GM23248 (cell line): ENCODE results near the gene PROCR. TPM values are rescaled to one million over a fixed set of nuclear protein-coding genes. Genes with fewer than 3 reads are reported as not detected.
"Not testable (repeated sequence)": the region's sequence is repeated elsewhere in the genome, so short reads cannot be mapped to it uniquely, and the experiment has no call there.

Source experiments
- DNase-seq: peaks from one replicate; pipeline ENCODE4 v3.0.0-alpha.2; 2015
- H2AFZ ChIP-seq: fragments of 200-600 bp; sonication (generic); 2 replicates; pipeline ENCODE4 v1.6.1; 2016; ENCODE audit warnings: antibody characterized with exemption
- H3F3A ChIP-seq: fragments of 200-600 bp; sonication (generic); 2 replicates; pipeline ENCODE4 v1.6.1; 2016; ENCODE audit warnings: mild to moderate bottlenecking, antibody characterized with exemption, mixed run types; ENCODE audit not compliant: insufficient read depth
- H3K27ac ChIP-seq: fragments of 200-600 bp; sonication (generic); 2 replicates; pipeline ENCODE4 v1.5.1; 2016; ENCODE audit warnings: mild to moderate bottlenecking
- H3K27me3 ChIP-seq: fragments of 200-600 bp; sonication (generic); replicated peaks from 2 replicates; pipeline ENCODE4 v1.6.1; 2016; ENCODE audit warnings: mild to moderate bottlenecking; ENCODE audit not compliant: insufficient read depth
- H3K36me3 ChIP-seq: fragments of 200-600 bp; sonication (generic); 2 replicates; pipeline ENCODE4 v1.6.1; 2016; ENCODE audit warnings: low read depth, mild to moderate bottlenecking
- H3K4me1 ChIP-seq: fragments of 200-600 bp; sonication (generic); 2 replicates; pipeline ENCODE4 v1.6.1; 2016; ENCODE audit warnings: mild to moderate bottlenecking; ENCODE audit not compliant: insufficient read depth
- H3K4me2 ChIP-seq: fragments of 200-600 bp; sonication (generic); one replicate; pipeline ENCODE4 v1.6.1; 2016; ENCODE audit warnings: mild to moderate bottlenecking; ENCODE audit not compliant: unreplicated experiment
- H3K4me3 ChIP-seq: fragments of 200-600 bp; sonication (generic); 2 replicates; pipeline ENCODE4 v1.5.1; 2016; ENCODE audit warnings: mild to moderate bottlenecking
- H3K79me2 ChIP-seq: fragments of 200-600 bp; sonication (generic); 2 replicates; pipeline ENCODE4 v1.6.1; 2016; ENCODE audit warnings: mild to moderate bottlenecking; ENCODE audit not compliant: insufficient read depth
- H3K9ac ChIP-seq: fragments of 200-600 bp; sonication (generic); 2 replicates; pipeline ENCODE4 v1.6.1; 2016; ENCODE audit warnings: mild to moderate bottlenecking
- H3K9me2 ChIP-seq: fragments of 200-600 bp; sonication (generic); 2 replicates; pipeline ENCODE4 v1.6.1; 2016; ENCODE audit warnings: mixed run types, mild to moderate bottlenecking, moderate library complexity; ENCODE audit not compliant: insufficient read depth
- H3K9me3 ChIP-seq: fragments of 200-600 bp; sonication (generic); one replicate; pipeline ENCODE4 v1.6.1; 2017; ENCODE audit warnings: low read depth
- H4K20me1 ChIP-seq: fragments of 200-600 bp; sonication (generic); 2 replicates; pipeline ENCODE4 v1.6.0; 2016; ENCODE audit not compliant: insufficient read depth
- EZH2 ChIP-seq: fragments of 200-600 bp; sonication (generic); IDR thresholded peaks from 2 replicates; pipeline ENCODE4 v1.6.1; 2018; ENCODE audit warnings: antibody characterized with exemption, mild to moderate bottlenecking; ENCODE audit not compliant: insufficient read depth, poor library complexity, severe bottlenecking
- EZH2phosphoT487 ChIP-seq: fragments of 200-600 bp; sonication (generic); IDR thresholded peaks from 2 replicates; pipeline ENCODE4 v1.6.1; 2018; ENCODE audit warnings: antibody characterized with exemption, moderate library complexity, mild to moderate bottlenecking, low read depth; ENCODE audit not compliant: insufficient read depth
- WGBS, 2 experiments: methylation state at CpG; one replicate each; pipeline ENCODE4 v1.1.6; 2015 to 2017; ENCODE audit warnings: low lambda C conversion rate in 2 of 2, low coverage in 1 of 2; ENCODE audit errors: missing lambda C conversion rate in 2 of 2; 5-methylcytosine and 5-hydroxymethylcytosine counted together
- in situ Hi-C: fragments of 300-500 bp; cut with MboI; formaldehyde crosslinking; loops from 2 replicates; pipeline ENCODE4 v1.15.0; 2020
- polyA plus RNA-seq: library from polyadenylated mRNA; unstranded; fragments of >200 nt; fragmentation: Nextera tagmentation; extraction: Ambion mirVana; gene quantifications from 2 replicates; pipeline ENCODE4 v1.2.1, GENCODE V29; 2016
- total RNA-seq: library from RNA; depleted of rRNA; stranded (reverse); fragments of >200 nt; shearing (Covaris generic); gene quantifications from 2 replicates; pipeline ENCODE4 v1.2.3, GENCODE V29; 2014

The PROCR gene
- total and polyA plus RNA-seq, 2 experiments from 2014 or later, result 34.4 to 38.7 TPM

GRCh38 chr20:35179292-35180212 lies 7.7 kb downstream of the PROCR start:
- WGBS, 2 experiments, result 84 to 85% methylated on average over 11 of the region's 11 CpGs
- no peak overlapping the region for H3K4me3 ChIP-seq
- peaks cover 4% of the 10 kb centered on the region; the same call in 1 of the 2 replicates for H3K36me3 ChIP-seq
- H3F3A ChIP-seq, result no peaks in the 10 kb centered on the region
- H3K4me1 ChIP-seq, result no peaks in the 10 kb centered on the region
- no peaks in the 10 kb centered on the region for H3K9me2 ChIP-seq
- DNase-seq, result no peak
- no peak overlapping the region for H2AFZ ChIP-seq
- no peak for TF ChIP-seq EZH2phosphoT487
- TF ChIP-seq EZH2, result no peak
- no peaks in the 10 kb centered on the region for H4K20me1 ChIP-seq
- H3K79me2 ChIP-seq, result no peaks in the 10 kb centered on the region
- H3K27me3 ChIP-seq, result no peaks in the 10 kb centered on the region
- no peak overlapping the region for H3K4me2 ChIP-seq
- H3K27ac ChIP-seq, result no peak overlapping the region
- in situ Hi-C loops, result no loop called here
- H3K9ac ChIP-seq, result no peak overlapping the region
- H3K9me3 ChIP-seq, result no peaks in the 10 kb centered on the region

GRCh38 chr20:35180266-35180665 lies 8.4 kb downstream of the PROCR start:
- TF ChIP-seq EZH2phosphoT487 (no peak), EZH2 (no peak)

GRCh38 chr20:35181731-35182130 lies 9.9 kb downstream of the PROCR start:
- H3K9me3 ChIP-seq, result no peaks in the 10 kb centered on the region
- H3K27me3 ChIP-seq, result no peaks in the 10 kb centered on the region
- H3K4me3 ChIP-seq, result no peak overlapping the region
- H4K20me1 ChIP-seq, result no peaks in the 10 kb centered on the region
- in situ Hi-C loops, result no loop called here
- no peaks in the 10 kb centered on the region for H3F3A ChIP-seq
- H3K9me2 ChIP-seq, result no peaks in the 10 kb centered on the region
- no peak overlapping the region for H3K4me2 ChIP-seq
- TF ChIP-seq EZH2 (no peak), EZH2phosphoT487 (no peak)
- H3K27ac ChIP-seq, result no peak overlapping the region
- no peaks in the 10 kb centered on the region for H3K4me1 ChIP-seq
- H2AFZ ChIP-seq, result no peak overlapping the region
- no peak overlapping the region for H3K9ac ChIP-seq
- peaks cover 4% of the 10 kb centered on the region; the same call in 1 of the 2 replicates for H3K36me3 ChIP-seq
- no peaks in the 10 kb centered on the region for H3K79me2 ChIP-seq
- DNase-seq, result peak; percentile 41

More at GRCh38 chr20:35180266-35180665, 8.4 kb downstream of the PROCR start:
- H3K36me3 ChIP-seq, result peaks cover 4% of the 10 kb centered on the region; the same call in 1 of the 2 replicates
- no peaks in the 10 kb centered on the region for H4K20me1 ChIP-seq
- no peak overlapping the region for H3K9ac ChIP-seq
- 97 to 99% methylated on average over 5 of the region's 5 CpGs for WGBS, 2 experiments
- in situ Hi-C loops, result no loop called here
- no peak overlapping the region for H3K27ac ChIP-seq
- no peak overlapping the region for H2AFZ ChIP-seq
- no peaks in the 10 kb centered on the region for H3K27me3 ChIP-seq
- DNase-seq, result no peak
- no peaks in the 10 kb centered on the region for H3K4me1 ChIP-seq
- no peaks in the 10 kb centered on the region for H3F3A ChIP-seq
- H3K4me2 ChIP-seq, result no peak overlapping the region
- H3K79me2 ChIP-seq, result no peaks in the 10 kb centered on the region
- H3K9me3 ChIP-seq, result no peaks in the 10 kb centered on the region
- no peak overlapping the region for H3K4me3 ChIP-seq
- no peaks in the 10 kb centered on the region for H3K9me2 ChIP-seq

- H3K9me3 ChIP-seq, H3K4me3 ChIP-seq, H3K4me2 ChIP-seq, H3K9ac ChIP-seq, H4K20me1 ChIP-seq, in situ Hi-C loops, H3K9me2 ChIP-seq, H3K36me3 ChIP-seq, H2AFZ ChIP-seq, H3K27me3 ChIP-seq, DNase-seq, H3F3A ChIP-seq, H3K27ac ChIP-seq, H3K79me2 ChIP-seq, H3K4me1 ChIP-seq: not testable (repeated sequence)
- WGBS, 2 experiments, result 85 to 89% methylated on average over 10 of the region's 10 CpGs
These were observed 14.9 kb downstream of the PROCR start for GRCh38 chr20:35186691-35187289.
